ENCODE data around the gene CTTN. TPM values are rescaled to one million over a fixed set of nuclear protein-coding genes. Genes with fewer than 3 reads are reported as not detected.

CTTN gene
- total and polyA plus RNA-seq, 2 of the 8 experiments (the other 6 are each of a cell fraction or from before 2014, with no cell fraction given) = 84.6 to 216 TPM

GRCh38 chr11:70472240-70472639, 73.9 kb downstream of the CTTN start:
- H2AK5ac ChIP-seq (ENCODE audit: low read depth, low read length) = no peak overlapping the region
- H4K8ac ChIP-seq (ENCODE audit: extremely low read depth, insufficient read depth, low read length) = no peak overlapping the region
- no peak overlapping the region for H2BK120ac ChIP-seq (replicated peaks; ENCODE audit: low read depth, low read length)
- H2BK20ac ChIP-seq (ENCODE audit: low read length) = no peak overlapping the region
- H3K79me2 ChIP-seq (ENCODE audit: control insufficient read depth in 1 of 2, insufficient read depth in 2 of 2, low read length in 2 of 2) = no peaks in the 10 kb centered on the region
- H3K9me3 ChIP-seq (ENCODE audit: insufficient read depth in 2 of 2, low read depth in 1 of 2, low read length in 1 of 2) = no peaks in the 10 kb centered on the region
- whole genome bisulfite sequencing, 2 experiments (ENCODE audit: extremely low coverage in 1 of 2, insufficient coverage in 1 of 2, insufficient read length in 1 of 2, insufficient replicate concordance in 2 of 2, low coverage in 1 of 2, low lambda C conversion rate in 2 of 2, missing lambda C conversion rate in 1 of 2) = 91% methylated on average over 9 of the region's 9 CpGs; no CpG with 5 or more reads in 1 of the 2 experiments
- H2BK15ac ChIP-seq (ENCODE audit: low read length) = no peak overlapping the region
- FAIRE-seq (no peak), DNase-seq (ENCODE audit: low read depth in 1 of 2, low spot score in 2 of 2) (no peak)
- H2BK5ac ChIP-seq (ENCODE audit: low read depth, low read length) = no peak overlapping the region
- no peaks in the 10 kb centered on the region for H3K23me2 ChIP-seq (ENCODE audit: low read depth, low read length)
- no peak overlapping the region for H3K4me3 ChIP-seq (ENCODE audit: extremely low read depth in 1 of 4, insufficient read depth in 2 of 4, low read depth in 3 of 4, low read length in 4 of 4)
- H3K79me1 ChIP-seq (ENCODE audit: low read depth, low read length) = no peaks in the 10 kb centered on the region
- no peak overlapping the region for H3K18ac ChIP-seq (ENCODE audit: extremely low read depth, low read length)
- no peak overlapping the region for H4K5ac ChIP-seq (ENCODE audit: insufficient read length, low read depth, low read length)
- H2AFZ ChIP-seq (ENCODE audit: low read length) = no peak overlapping the region
- no peak overlapping the region for H3K9ac ChIP-seq (replicated peaks in 1 of 4; ENCODE audit: extremely low read depth in 1 of 4, low read depth in 3 of 4, low read length in 3 of 4)
- no peak overlapping the region for H3K4ac ChIP-seq (replicated peaks; ENCODE audit: insufficient read length, low read depth, low read length)
- H4K20me1 ChIP-seq (replicated peaks in 1 of 2; ENCODE audit: control insufficient read depth in 1 of 2, insufficient read depth in 2 of 2, low read length in 2 of 2) = peaks cover 0 to 2% of the 10 kb centered on the region in 2 experiments
- no peaks in the 10 kb centered on the region for H3K27me3 ChIP-seq (replicated peaks in 1 of 4; ENCODE audit: control insufficient read depth in 3 of 4, extremely low read depth in 1 of 4, insufficient read depth in 3 of 4, low read length in 3 of 4)
- POLR2A ChIA-PET (ENCODE audit: partially characterized antibody) = interaction anchor here (1.5 kb wide), 1 partner anchor 10 kb away, joined by 3 read pairs; no protein-coding TSS in a partner anchor
- no peak overlapping the region for H4K91ac ChIP-seq (replicated peaks; ENCODE audit: insufficient read length, low read length)
- H3K14ac ChIP-seq (ENCODE audit: insufficient read length) = no peak overlapping the region
- no peak overlapping the region for H2BK12ac ChIP-seq (ENCODE audit: low read depth, low read length)
- no peak overlapping the region for H3K27ac ChIP-seq (ENCODE audit: low read depth, low read length)
- H3K36me3 ChIP-seq (ENCODE audit: control insufficient read depth in 2 of 4, insufficient read depth in 4 of 4, low read length in 3 of 4) = no peaks in the 10 kb centered on the region; a peak in 1 of 8 replicates
- no peak overlapping the region for H3K4me2 ChIP-seq (ENCODE audit: insufficient read depth in 1 of 2, low read depth in 2 of 2, low read length in 2 of 2)
- H3K23ac ChIP-seq (ENCODE audit: insufficient read length) = no peak overlapping the region
- H3K4me1 ChIP-seq (replicated peaks in 1 of 4; ENCODE audit: control insufficient read depth in 3 of 4, insufficient read depth in 4 of 4, low read length in 3 of 4) = no peaks in the 10 kb centered on the region; a peak in 2 of 7 replicates
- no peak overlapping the region for H3K56ac ChIP-seq (replicated peaks; ENCODE audit: insufficient read length, low read depth, low read length)
- CTCF ChIA-PET (ENCODE audit: partially characterized antibody) = interaction anchor here (0.6 to 8.2 kb wide), 12 partner anchors 9 to 284 kb away, joined by 3 to 90 read pairs (median 4); no protein-coding TSS in a partner anchor
- TF ChIP-seq SAP30 (IDR thresholded peaks at IDR 0.05; ENCODE audit: insufficient read depth, insufficient replicate concordance, low read length) (no peak), SRF (IDR thresholded peaks at IDR 0.05; ENCODE audit: low read depth, low read length) (no peak), TAF7 (optimal IDR thresholded peaks at IDR 0.05; ENCODE audit: borderline replicate concordance, low read depth, low read length) (no peak), BCL11A (IDR thresholded peaks at IDR 0.05; ENCODE audit: low read depth in 2 of 2, low read length in 2 of 2) (no peak), POU5F1 (IDR thresholded peaks at IDR 0.05; ENCODE audit: low read depth, low read length) (no peak), RFX5 (IDR thresholded peaks at IDR 0.05; ENCODE audit: borderline replicate concordance, low read depth, low read length) (no peak), ZNF274 (IDR thresholded peaks at IDR 0.05; ENCODE audit: borderline replicate concordance, extremely low read depth, low read length) (no peak), ASH2L (IDR thresholded peaks at IDR 0.05; ENCODE audit: low read length) (no peak), HDAC2 (IDR thresholded peaks at IDR 0.05; ENCODE audit: borderline replicate concordance in 1 of 2, low read depth in 2 of 2, low read length in 2 of 2) (no peak), SIN3A (conservative IDR thresholded peaks at IDR 0.05 in 1 of 2, IDR thresholded peaks at IDR 0.05 in 1 of 2; ENCODE audit: low read depth in 1 of 2, low read length in 2 of 2) (no peak), MAFK (IDR thresholded peaks at IDR 0.05; ENCODE audit: low read depth, low read length) (no peak), YY1 (IDR thresholded peaks at IDR 0.05; ENCODE audit: low read depth, low read length) (no peak), POLR2AphosphoS5 (IDR thresholded peaks at IDR 0.05; ENCODE audit: low read depth, low read length) (no peak), CBX5 (IDR thresholded peaks at IDR 0.05; ENCODE audit: low read depth, low read length) (no peak), TAF1 (IDR thresholded peaks at IDR 0.05; ENCODE audit: low read depth, low read length) (no peak)

All from H1 (cell line).